SH-SY5Y (cell line): ENCODE results near the gene TECPR1.

Source experiments
- GATA2 ChIP-seq: IDR thresholded peaks from 2 replicates; pipeline ENCODE4 v1.6.1; 2011; ENCODE audit warnings: mild to moderate bottlenecking, low read depth, low read length
- GATA3 ChIP-seq: IDR thresholded peaks from 2 replicates; pipeline ENCODE4 v1.6.1; 2011; ENCODE audit warnings: low read depth, mild to moderate bottlenecking, low read length, moderate library complexity

GRCh38 chr7:98283887-98284222, 31.8 kb upstream of the TECPR1 start:
- TF ChIP-seq GATA3 (no peak), GATA2 (no peak)
